Measurements from ENCODE around the gene CA10. TPM values are rescaled to one million over a fixed set of nuclear protein-coding genes. Genes with fewer than 3 reads are reported as not detected.

The CA10 gene
- total RNA-seq, 2 experiments from 2014 or later, result not detected

GRCh38 chr17:51580869-51581268, 577.6 kb downstream of the CA10 start:
- peaks cover 4% of the 10 kb centered on the region for H3K9me3 Mint-ChIP-seq
- H3K4me3 Mint-ChIP-seq, result no peak overlapping the region
- no peak overlapping the region for H3K27ac Mint-ChIP-seq
- no peaks in the 10 kb centered on the region for H3K36me3 Mint-ChIP-seq (ENCODE audit: low read depth)
- ChIA-PET CTCF (interaction anchor here (0.7 kb wide), 1 partner anchor 33 kb away, joined by 3 read pairs; no protein-coding TSS in a partner anchor), POLR2A (interaction anchor here (0.7 kb wide), 1 partner anchor 552 kb away, joined by 4 read pairs; no protein-coding TSS in a partner anchor)
- DNase-seq, result no peak
- H3K4me1 Mint-ChIP-seq, result no peaks in the 10 kb centered on the region
- H3K27me3 Mint-ChIP-seq, result peaks cover 12% of the 10 kb centered on the region

All from activated CD4-positive, alpha-beta T cell treated with anti-CD3 and anti-CD28 coated beads, Interleukin-2, amount 10 ng/mL, durations not matched to agents 7 days and 5 days (primary cell).